ENCODE results near the gene TMPRSS3.

TMPRSS3 gene

GRCh38 chr21:42436914-42437313, 41.1 kb upstream of the TMPRSS3 start:
- H3K4me3 ChIP-seq (ENCODE audit: low read length), result no peak overlapping the region
- H3K27me3 ChIP-seq (ENCODE audit: control insufficient read depth, insufficient read depth, low read length), result no peaks in the 10 kb centered on the region
- H3K36me3 ChIP-seq (ENCODE audit: control insufficient read depth, low read depth, low read length), result no peaks in the 10 kb centered on the region
- no peak overlapping the region for H3K9ac ChIP-seq (ENCODE audit: low read length)
- no peaks in the 10 kb centered on the region for H3K9me3 ChIP-seq (ENCODE audit: control insufficient read depth, low read depth, low read length)
- no peak overlapping the region for H3K27ac ChIP-seq (ENCODE audit: low read length)
- H3K4me1 ChIP-seq (ENCODE audit: control insufficient read depth, low read depth, low read length), result no peaks in the 10 kb centered on the region

GRCh38 chr21:42435833-42436232, 40.0 kb upstream of the TMPRSS3 start:
- Histone ChIP-seq H3K27ac (ENCODE audit: low read length) (no peak overlapping the region), H3K27me3 (ENCODE audit: control insufficient read depth, insufficient read depth, low read length) (no peaks in the 10 kb centered on the region), H3K9ac (ENCODE audit: low read length) (no peak overlapping the region), H3K36me3 (ENCODE audit: control insufficient read depth, low read depth, low read length) (no peaks in the 10 kb centered on the region), H3K4me1 (ENCODE audit: control insufficient read depth, low read depth, low read length) (no peaks in the 10 kb centered on the region), H3K4me3 (ENCODE audit: low read length) (no peak overlapping the region), H3K9me3 (ENCODE audit: control insufficient read depth, low read depth, low read length) (no peaks in the 10 kb centered on the region)

- no peak overlapping the region for H3K4me3 ChIP-seq (ENCODE audit: low read length)
- no peak overlapping the region for H3K9ac ChIP-seq (ENCODE audit: low read length)
- H3K27ac ChIP-seq (ENCODE audit: low read length), result no peak overlapping the region
- no peaks in the 10 kb centered on the region for H3K9me3 ChIP-seq (ENCODE audit: control insufficient read depth, low read depth, low read length)
- H3K4me1 ChIP-seq (ENCODE audit: control insufficient read depth, low read depth, low read length), result no peaks in the 10 kb centered on the region
- H3K36me3 ChIP-seq (ENCODE audit: control insufficient read depth, low read depth, low read length), result no peaks in the 10 kb centered on the region
- no peaks in the 10 kb centered on the region for H3K27me3 ChIP-seq (ENCODE audit: control insufficient read depth, insufficient read depth, low read length)
These were observed 39.5 kb upstream of the TMPRSS3 start for GRCh38 chr21:42435401-42435800.

- Histone ChIP-seq H3K4me1 (ENCODE audit: control insufficient read depth, low read depth, low read length) (no peaks in the 10 kb centered on the region), H3K4me3 (ENCODE audit: low read length) (no peak overlapping the region), H3K9ac (ENCODE audit: low read length) (no peak overlapping the region), H3K27me3 (ENCODE audit: control insufficient read depth, insufficient read depth, low read length) (no peaks in the 10 kb centered on the region), H3K27ac (ENCODE audit: low read length) (no peak overlapping the region), H3K36me3 (ENCODE audit: control insufficient read depth, low read depth, low read length) (no peaks in the 10 kb centered on the region), H3K9me3 (ENCODE audit: control insufficient read depth, low read depth, low read length) (no peaks in the 10 kb centered on the region)
These were observed 39.0 kb upstream of the TMPRSS3 start for GRCh38 chr21:42434884-42435283.

DNA sequence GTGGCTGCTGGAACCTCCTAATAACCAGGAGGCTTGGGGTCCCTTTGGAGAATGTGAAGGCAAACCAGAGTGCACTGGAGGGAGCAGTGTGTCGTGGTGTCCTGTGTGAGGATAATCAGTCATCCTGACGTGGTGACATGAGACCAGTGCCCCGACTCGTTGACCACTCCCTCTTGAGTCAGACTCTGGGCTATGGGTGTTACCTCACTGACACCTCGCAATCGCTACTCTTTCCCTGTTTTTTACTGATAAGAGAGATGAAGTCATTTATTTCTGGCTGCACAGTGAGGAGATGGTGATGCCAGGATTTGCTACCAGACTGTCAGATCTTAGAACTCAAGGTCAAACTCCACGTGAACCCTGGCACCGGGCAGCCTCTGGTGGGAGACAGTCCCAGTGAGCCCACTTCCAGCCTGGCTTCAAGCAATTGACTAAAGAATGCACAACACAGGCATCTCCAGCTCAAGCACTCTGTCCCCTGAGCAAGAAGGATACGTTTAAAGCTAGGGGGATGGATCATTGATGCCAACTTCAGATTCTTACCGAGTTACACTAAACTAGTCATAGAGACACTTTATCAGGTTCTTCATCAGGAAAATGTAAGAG, 38.2 kb upstream of the TMPRSS3 start:
- Histone ChIP-seq H3K9ac (ENCODE audit: low read length) (no peak overlapping the region), H3K4me3 (ENCODE audit: low read length) (no peak overlapping the region), H3K4me1 (ENCODE audit: control insufficient read depth, low read depth, low read length) (no peaks in the 10 kb centered on the region), H3K27ac (ENCODE audit: low read length) (no peak overlapping the region), H3K27me3 (ENCODE audit: control insufficient read depth, insufficient read depth, low read length) (no peaks in the 10 kb centered on the region), H3K36me3 (ENCODE audit: control insufficient read depth, low read depth, low read length) (no peaks in the 10 kb centered on the region), H3K9me3 (ENCODE audit: control insufficient read depth, low read depth, low read length) (no peaks in the 10 kb centered on the region)

DNA sequence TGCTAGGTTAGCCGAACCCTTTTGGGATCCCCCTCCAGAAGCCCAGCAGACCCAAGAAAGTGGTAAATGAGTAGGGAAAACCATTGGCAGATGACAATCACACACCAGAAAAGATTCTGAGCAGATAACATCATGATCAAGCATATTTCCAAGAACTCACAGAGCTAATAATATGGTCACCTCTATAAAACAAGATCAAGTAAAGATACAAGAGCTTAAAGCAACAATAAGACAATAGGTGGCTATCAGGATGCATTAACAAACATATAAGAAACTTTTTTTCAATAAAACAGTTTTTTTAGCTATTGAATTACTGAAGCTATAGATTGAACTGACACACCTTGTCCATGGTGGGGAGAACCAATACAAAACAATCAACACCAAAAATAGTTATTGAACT, 36.8 kb upstream of the TMPRSS3 start:
- no peaks in the 10 kb centered on the region for H3K4me1 ChIP-seq (ENCODE audit: control insufficient read depth, low read depth, low read length)
- H3K9ac ChIP-seq (ENCODE audit: low read length), result no peak overlapping the region
- H3K9me3 ChIP-seq (ENCODE audit: control insufficient read depth, low read depth, low read length), result no peaks in the 10 kb centered on the region
- no peak overlapping the region for H3K4me3 ChIP-seq (ENCODE audit: low read length)
- no peak overlapping the region for H3K27ac ChIP-seq (ENCODE audit: low read length)
- no peaks in the 10 kb centered on the region for H3K27me3 ChIP-seq (ENCODE audit: control insufficient read depth, insufficient read depth, low read length)
- H3K36me3 ChIP-seq (ENCODE audit: control insufficient read depth, low read depth, low read length), result no peaks in the 10 kb centered on the region

DNA sequence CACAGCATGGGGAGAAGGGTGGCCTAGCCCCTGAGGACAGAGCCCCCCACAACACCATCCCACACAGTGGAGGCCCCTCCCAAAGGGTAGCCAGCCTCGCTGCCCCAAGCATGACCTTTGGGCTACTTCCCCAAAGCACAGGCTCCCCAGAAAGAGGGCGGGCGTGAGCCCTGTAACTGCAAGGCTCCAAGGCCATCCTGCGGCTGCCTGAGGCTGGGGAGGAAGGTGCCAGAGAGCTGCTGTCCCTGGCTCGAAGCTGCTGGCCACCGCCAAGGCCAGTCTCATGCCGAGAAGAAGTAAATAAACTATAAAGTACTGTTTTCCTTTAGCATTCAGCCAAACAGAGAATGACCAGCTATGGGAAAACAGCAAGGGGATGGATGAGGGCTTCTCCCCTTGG, 35.3 kb upstream of the TMPRSS3 start:
- Histone ChIP-seq H3K4me3 (ENCODE audit: low read length) (no peak overlapping the region), H3K9me3 (ENCODE audit: control insufficient read depth, low read depth, low read length) (no peaks in the 10 kb centered on the region), H3K36me3 (ENCODE audit: control insufficient read depth, low read depth, low read length) (no peaks in the 10 kb centered on the region), H3K9ac (ENCODE audit: low read length) (no peak overlapping the region), H3K27ac (ENCODE audit: low read length) (no peak overlapping the region), H3K27me3 (ENCODE audit: control insufficient read depth, insufficient read depth, low read length) (no peaks in the 10 kb centered on the region), H3K4me1 (ENCODE audit: control insufficient read depth, low read depth, low read length) (no peaks in the 10 kb centered on the region)

GRCh38 chr21:42430521-42430920, 34.7 kb upstream of the TMPRSS3 start:
- no peaks in the 10 kb centered on the region for H3K27me3 ChIP-seq (ENCODE audit: control insufficient read depth, insufficient read depth, low read length)

DNA sequence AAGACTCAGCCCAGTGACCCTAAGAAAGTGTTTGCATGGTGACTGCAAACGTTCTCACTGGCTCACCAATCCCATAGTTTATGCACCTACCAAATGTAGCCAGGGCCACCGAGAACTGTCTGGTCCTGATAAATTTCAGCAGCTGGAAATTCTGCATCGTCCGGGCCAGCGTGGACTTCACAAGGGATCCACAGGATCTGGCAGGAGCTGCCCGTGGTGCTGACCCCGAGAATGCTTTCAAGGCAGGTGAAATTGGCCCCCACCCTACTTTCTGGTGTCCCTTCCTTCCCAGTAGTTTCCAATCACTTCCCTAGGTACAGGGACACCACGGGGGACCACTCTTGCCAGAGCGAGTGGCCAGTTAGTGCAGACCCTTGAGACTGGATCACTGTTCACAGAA, 34.0 kb upstream of the TMPRSS3 start:
- Histone ChIP-seq H3K9ac (ENCODE audit: low read length) (no peak overlapping the region), H3K27me3 (ENCODE audit: control insufficient read depth, insufficient read depth, low read length) (no peaks in the 10 kb centered on the region), H3K36me3 (ENCODE audit: control insufficient read depth, low read depth, low read length) (no peaks in the 10 kb centered on the region)

More at GRCh38 chr21:42430521-42430920, 34.7 kb upstream of the TMPRSS3 start:
- Histone ChIP-seq H3K36me3 (ENCODE audit: control insufficient read depth, low read depth, low read length) (no peaks in the 10 kb centered on the region), H3K4me1 (ENCODE audit: control insufficient read depth, low read depth, low read length) (no peaks in the 10 kb centered on the region), H3K4me3 (ENCODE audit: low read length) (no peak overlapping the region), H3K9me3 (ENCODE audit: control insufficient read depth, low read depth, low read length) (no peaks in the 10 kb centered on the region), H3K27ac (ENCODE audit: low read length) (no peak overlapping the region), H3K9ac (ENCODE audit: low read length) (no peak overlapping the region)

GRCh38 chr21:42429021-42429420, 33.2 kb upstream of the TMPRSS3 start:
- H3K27me3 ChIP-seq (ENCODE audit: control insufficient read depth, insufficient read depth, low read length), result no peaks in the 10 kb centered on the region
- no peak overlapping the region for H3K27ac ChIP-seq (ENCODE audit: low read length)
- no peak overlapping the region for H3K9ac ChIP-seq (ENCODE audit: low read length)
- H3K36me3 ChIP-seq (ENCODE audit: control insufficient read depth, low read depth, low read length), result no peaks in the 10 kb centered on the region
- no peaks in the 10 kb centered on the region for H3K4me1 ChIP-seq (ENCODE audit: control insufficient read depth, low read depth, low read length)
- H3K9me3 ChIP-seq (ENCODE audit: control insufficient read depth, low read depth, low read length), result no peaks in the 10 kb centered on the region
- no peak overlapping the region for H3K4me3 ChIP-seq (ENCODE audit: low read length)

More for the DNA sequence above, 34.0 kb upstream of the TMPRSS3 start:
- Histone ChIP-seq H3K27ac (ENCODE audit: low read length) (no peak overlapping the region), H3K4me3 (ENCODE audit: low read length) (no peak overlapping the region), H3K9me3 (ENCODE audit: control insufficient read depth, low read depth, low read length) (no peaks in the 10 kb centered on the region), H3K4me1 (ENCODE audit: control insufficient read depth, low read depth, low read length) (no peaks in the 10 kb centered on the region)

DNA sequence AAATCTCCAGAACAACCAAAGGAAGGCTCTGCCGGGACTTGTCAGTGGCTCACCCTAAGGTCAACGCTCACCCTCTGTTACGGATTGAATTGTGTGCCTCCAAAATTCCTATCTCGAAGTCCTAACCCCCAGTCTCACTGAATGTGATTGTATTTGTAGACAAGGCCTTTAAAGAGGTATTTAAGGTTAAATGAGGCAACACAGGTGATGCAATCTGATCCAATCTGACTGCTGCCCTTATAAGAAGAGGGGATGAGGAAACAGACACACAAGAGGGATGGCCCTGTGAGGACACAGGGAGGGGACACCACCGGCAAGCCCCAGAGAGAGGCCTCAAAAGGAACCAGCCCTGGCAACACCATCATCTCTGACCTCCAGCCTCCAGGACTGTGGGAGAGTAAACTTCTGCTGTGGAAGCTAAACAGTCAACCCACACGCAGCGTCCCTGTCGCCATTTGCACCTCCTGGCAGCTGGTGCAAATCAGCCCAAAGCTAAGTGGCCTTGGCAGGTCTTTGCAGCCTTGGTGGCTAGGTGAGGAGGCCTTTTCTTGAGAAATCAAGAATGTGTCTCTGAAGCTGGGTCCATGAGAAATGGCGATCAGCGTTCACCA, 32.1 kb upstream of the TMPRSS3 start:
- Histone ChIP-seq H3K27ac (ENCODE audit: low read length) (no peak overlapping the region), H3K27me3 (ENCODE audit: control insufficient read depth, insufficient read depth, low read length) (no peaks in the 10 kb centered on the region), H3K36me3 (ENCODE audit: control insufficient read depth, low read depth, low read length) (no peaks in the 10 kb centered on the region), H3K4me1 (ENCODE audit: control insufficient read depth, low read depth, low read length) (no peaks in the 10 kb centered on the region), H3K9ac (ENCODE audit: low read length) (no peak overlapping the region), H3K9me3 (ENCODE audit: control insufficient read depth, low read depth, low read length) (no peaks in the 10 kb centered on the region), H3K4me3 (ENCODE audit: low read length) (no peak overlapping the region)

- H3K27me3 ChIP-seq (ENCODE audit: control insufficient read depth, insufficient read depth, low read length), result no peaks in the 10 kb centered on the region
- H3K36me3 ChIP-seq (ENCODE audit: control insufficient read depth, low read depth, low read length), result no peaks in the 10 kb centered on the region
- no peak overlapping the region for H3K4me3 ChIP-seq (ENCODE audit: low read length)
- no peaks in the 10 kb centered on the region for H3K9me3 ChIP-seq (ENCODE audit: control insufficient read depth, low read depth, low read length)
- H3K4me1 ChIP-seq (ENCODE audit: control insufficient read depth, low read depth, low read length), result no peaks in the 10 kb centered on the region
- no peak overlapping the region for H3K9ac ChIP-seq (ENCODE audit: low read length)
- H3K27ac ChIP-seq (ENCODE audit: low read length), result no peak overlapping the region
These were observed 31.1 kb upstream of the TMPRSS3 start for GRCh38 chr21:42426876-42427480.

Data from iPS-18a (cell line).